CD14-positive monocyte (primary cell): ENCODE results near the gene PKNOX2. TPM values are rescaled to one million over a fixed set of nuclear protein-coding genes. Genes with fewer than 3 reads are reported as not detected.

Experiments
- DNase-seq, 3 donors: peaks; one replicate each; pipeline ENCODE4 v3.0.0-alpha.2; 2011 to 2022
- H2AFZ ChIP-seq: 2 replicates; pipeline ENCODE4 v1.6.0; 2012; ENCODE audit warnings: mild to moderate bottlenecking, low read depth, low read length, inconsistent platforms; ENCODE audit not compliant: insufficient read depth, poor library complexity, severe bottlenecking
- H3K27ac ChIP-seq, 2 donors: 1 replicate in 1 of 2; 2 replicates in 1 of 2; pipeline ENCODE4 v1.5.1; 2012 to 2013; ENCODE audit warnings: low read length in 2 of 2, control low read depth in 1 of 2, inconsistent platforms in 1 of 2, low read depth in 1 of 2, mild to moderate bottlenecking in 1 of 2
- H3K27me3 ChIP-seq, 2 donors: one replicate each; pipeline versions ENCODE4 v1.6.0 to v1.6.1; 2011 to 2013; ENCODE audit warnings: low read length in 2 of 2; ENCODE audit not compliant: control insufficient read depth in 2 of 2, insufficient read depth in 2 of 2
- H3K36me3 ChIP-seq, 2 donors: replicated peaks in 1 of 2; 1 replicate in 1 of 2; 2 replicates in 1 of 2; pipeline versions ENCODE4 v1.5.1 to v1.6.1; 2012 to 2013; ENCODE audit warnings: low read length in 2 of 2, control low read depth in 1 of 2, inconsistent platforms in 1 of 2, mild to moderate bottlenecking in 1 of 2; ENCODE audit not compliant: insufficient read depth in 2 of 2, control insufficient read depth in 1 of 2
- H3K4me1 ChIP-seq, 2 donors: 1 replicate in 1 of 2; 2 replicates in 1 of 2; pipeline versions ENCODE4 v1.5.1 to v1.6.1; 2012 to 2013; ENCODE audit warnings: low read length in 2 of 2, control low read depth in 1 of 2, inconsistent platforms in 1 of 2, mild to moderate bottlenecking in 1 of 2, moderate library complexity in 1 of 2; ENCODE audit not compliant: insufficient read depth in 2 of 2, control insufficient read depth in 1 of 2
- H3K4me2 ChIP-seq: replicated peaks from 2 replicates; pipeline ENCODE3; 2012; ENCODE audit warnings: low read length, moderate library complexity, mild to moderate bottlenecking; ENCODE audit not compliant: poor library complexity, severe bottlenecking; ENCODE audit errors: extremely low read depth
- H3K4me3 ChIP-seq, 3 experiments: fragments of 200-600 bp in 1 of 3; sonication (generic) in 1 of 3; replicated peaks in 1 of 3; 1 replicate in 2 of 3; 2 replicates in 1 of 3; pipeline ENCODE4 v1.5.1; 2011 to 2013; ENCODE audit warnings: low read length in 3 of 3, mild to moderate bottlenecking in 3 of 3, control low read depth in 2 of 3, low read depth in 2 of 3, inconsistent platforms in 1 of 3, moderate library complexity in 1 of 3
- H3K79me2 ChIP-seq: 2 replicates; pipeline ENCODE4 v1.6.0; 2012; ENCODE audit warnings: mild to moderate bottlenecking, control low read depth, inconsistent platforms, low read length, moderate library complexity; ENCODE audit not compliant: insufficient read depth
- H3K9ac ChIP-seq: 2 replicates; pipeline ENCODE4 v1.6.0; 2017; ENCODE audit warnings: low read length, mild to moderate bottlenecking; ENCODE audit not compliant: insufficient read depth, poor library complexity, severe bottlenecking
- H3K9me3 ChIP-seq, 2 donors: replicated peaks in 1 of 2; 1 replicate in 1 of 2; 2 replicates in 1 of 2; pipeline versions ENCODE4 v1.5.1 to v1.6.1; 2012 to 2013; ENCODE audit warnings: low read length in 2 of 2, control low read depth in 1 of 2; ENCODE audit not compliant: control insufficient read depth in 1 of 2, insufficient read depth in 1 of 2
- H4K20me1 ChIP-seq: 2 replicates; pipeline ENCODE4 v1.6.0; 2012; ENCODE audit warnings: mild to moderate bottlenecking, low read length, control low read depth, moderate library complexity; ENCODE audit not compliant: insufficient read depth
- H3K27ac Mint-ChIP-seq, 7 donors: one replicate each; pipeline ENCODE4 v1.8.0; 2020; ENCODE audit warnings: mild to moderate bottlenecking in 7 of 7, mixed read lengths in 7 of 7, moderate library complexity in 6 of 7, inconsistent platforms in 2 of 7
- H3K27me3 Mint-ChIP-seq, 3 donors: one replicate each; pipeline ENCODE4 v1.8.0; 2021 to 2022; ENCODE audit warnings: low read depth in 3 of 3, mild to moderate bottlenecking in 3 of 3, mixed read lengths in 3 of 3, moderate library complexity in 3 of 3, inconsistent platforms in 1 of 3
- H3K36me3 Mint-ChIP-seq, 2 donors: one replicate each; pipeline ENCODE4 v1.8.0; 2020; ENCODE audit warnings: mixed read lengths in 2 of 2, inconsistent platforms in 1 of 2, mild to moderate bottlenecking in 1 of 2
- H3K4me1 Mint-ChIP-seq: one replicate; pipeline ENCODE4 v1.8.0; 2020; ENCODE audit warnings: mild to moderate bottlenecking, mixed read lengths
- H3K4me3 Mint-ChIP-seq, 2 donors: one replicate each; pipeline ENCODE4 v1.8.0; 2020; ENCODE audit warnings: mild to moderate bottlenecking in 2 of 2, mixed read lengths in 2 of 2, moderate library complexity in 1 of 2
- H3K9me3 Mint-ChIP-seq, 7 donors: one replicate each; pipeline ENCODE4 v1.8.0; 2020 to 2022; ENCODE audit warnings: mixed read lengths in 7 of 7, mild to moderate bottlenecking in 6 of 7, moderate library complexity in 6 of 7, inconsistent platforms in 2 of 7
- WGBS: methylation state at CpG from one replicate; pipeline ENCODE4 v1.1.5; 2013; ENCODE audit warnings: missing lambda C conversion rate; ENCODE audit not compliant: insufficient coverage; 5-methylcytosine and 5-hydroxymethylcytosine counted together
- intact Hi-C, 2 donors: fragments of 100-400 bp; cut with micrococcal nuclease; formaldehyde crosslinking; loops; one replicate each; pipeline versions ENCODE4 v1.15.0 to v1.15.1; 2023
- polyA plus RNA-seq, 3 donors: library from polyadenylated mRNA; depleted of rRNA in 1 of 3; unstranded in 2 of 3; stranded (reverse) in 1 of 3; fragments of 300-500 nt in 2 of 3; fragments of >200 nt in 1 of 3; fragmentation: Illumina TruSeq in 2 of 3; gene quantifications; 1 replicate in 2 of 3; 2 replicates in 1 of 3; pipeline ENCODE4 v1.2.3, GENCODE V29; 2012 to 2021
- TF ChIP-seq, protein P1 (sequence below): fragments of 200-600 bp; IDR thresholded peaks from one replicate; pipeline ENCODE4 v1.8.0; 2022; ENCODE audit warnings: antibody characterized with exemption, mild to moderate bottlenecking

Gene PKNOX2
- polyA plus RNA-seq, 3 donors: not detected

DNA sequence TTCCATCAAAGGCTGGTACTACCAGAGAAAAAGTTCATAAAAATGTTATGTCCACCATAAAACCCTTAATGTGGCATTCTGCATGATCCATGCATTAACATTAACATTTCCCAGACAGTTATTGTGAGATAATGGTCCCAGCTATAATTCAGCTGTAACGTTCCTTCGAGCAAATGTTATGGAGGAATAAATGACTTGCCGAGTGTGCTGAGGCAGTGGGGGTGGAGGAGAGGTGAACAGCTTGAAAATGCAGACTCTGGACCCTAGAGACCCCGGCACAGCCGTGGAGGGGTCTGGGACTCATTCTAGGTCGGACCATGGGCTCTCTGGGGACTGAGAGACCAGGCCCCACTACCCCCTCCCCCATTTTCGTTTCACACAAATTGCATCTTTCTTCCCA lies 141.9 kb downstream of the PKNOX2 start:
- H3K27me3 Mint-ChIP-seq: peaks cover 3 to 7% (median 4%) of the 10 kb centered on the region in 3 donors
- H3K36me3 ChIP-seq: no peaks in the 10 kb centered on the region
- no peaks in the 10 kb centered on the region for H3K4me1 Mint-ChIP-seq

DNA sequence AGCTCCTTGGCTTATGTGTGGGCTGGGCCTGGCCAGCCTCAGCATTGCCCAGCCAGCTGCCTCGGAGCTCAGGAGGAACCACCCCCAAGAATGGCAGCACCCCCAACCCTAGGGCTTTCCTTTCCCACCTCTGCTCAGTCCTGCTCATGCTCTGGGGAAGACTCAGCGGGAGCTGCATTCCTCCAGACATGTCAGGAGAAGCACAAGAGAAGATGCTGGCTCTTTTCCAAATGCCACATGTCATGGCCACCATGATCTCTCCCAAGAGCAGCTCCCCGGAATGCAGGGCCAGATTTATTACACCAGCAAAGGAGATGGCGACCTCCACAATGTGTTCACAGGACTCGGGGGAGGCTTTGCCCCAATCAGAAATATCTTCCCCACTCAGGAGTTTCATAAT lies 143.7 kb downstream of the PKNOX2 start:
- Histone ChIP-seq H4K20me1 (no peaks in the 10 kb centered on the region), H2AFZ (no peak overlapping the region), H3K4me2 (no peak overlapping the region), H3K4me3 (no peak overlapping the region), H3K4me1 (no peaks in the 10 kb centered on the region), H3K27ac (no peak overlapping the region), H3K27me3 (no peaks in the 10 kb centered on the region), H3K9me3 (no peaks in the 10 kb centered on the region), H3K79me2 (no peaks in the 10 kb centered on the region), H3K9ac (no peak overlapping the region), H3K36me3 (no peaks in the 10 kb centered on the region)
- Mint-ChIP-seq H3K27me3 (peaks cover 0 to 7% (median 4%) of the 10 kb centered on the region in 3 donors), H3K36me3 (no peaks in the 10 kb centered on the region), H3K4me3 (no peak overlapping the region), H3K4me1 (no peaks in the 10 kb centered on the region), H3K9me3 (no peaks in the 10 kb centered on the region), H3K27ac (no peak overlapping the region)
- no peak for DNase-seq
- 100% methylated on average over 3 of the region's 5 CpGs for WGBS
- intact Hi-C loops: no loop called here
- TF ChIP-seq, protein P1, sequence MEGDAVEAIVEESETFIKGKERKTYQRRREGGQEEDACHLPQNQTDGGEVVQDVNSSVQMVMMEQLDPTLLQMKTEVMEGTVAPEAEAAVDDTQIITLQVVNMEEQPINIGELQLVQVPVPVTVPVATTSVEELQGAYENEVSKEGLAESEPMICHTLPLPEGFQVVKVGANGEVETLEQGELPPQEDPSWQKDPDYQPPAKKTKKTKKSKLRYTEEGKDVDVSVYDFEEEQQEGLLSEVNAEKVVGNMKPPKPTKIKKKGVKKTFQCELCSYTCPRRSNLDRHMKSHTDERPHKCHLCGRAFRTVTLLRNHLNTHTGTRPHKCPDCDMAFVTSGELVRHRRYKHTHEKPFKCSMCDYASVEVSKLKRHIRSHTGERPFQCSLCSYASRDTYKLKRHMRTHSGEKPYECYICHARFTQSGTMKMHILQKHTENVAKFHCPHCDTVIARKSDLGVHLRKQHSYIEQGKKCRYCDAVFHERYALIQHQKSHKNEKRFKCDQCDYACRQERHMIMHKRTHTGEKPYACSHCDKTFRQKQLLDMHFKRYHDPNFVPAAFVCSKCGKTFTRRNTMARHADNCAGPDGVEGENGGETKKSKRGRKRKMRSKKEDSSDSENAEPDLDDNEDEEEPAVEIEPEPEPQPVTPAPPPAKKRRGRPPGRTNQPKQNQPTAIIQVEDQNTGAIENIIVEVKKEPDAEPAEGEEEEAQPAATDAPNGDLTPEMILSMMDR: no peak

More for the DNA sequence above, 141.9 kb downstream of the PKNOX2 start:
- no peak overlapping the region for H3K9ac ChIP-seq
- no peak overlapping the region for H3K27ac ChIP-seq
- H3K4me3 ChIP-seq: no peak overlapping the region
- no peaks in the 10 kb centered on the region for H3K9me3 ChIP-seq
- no peak overlapping the region for H2AFZ ChIP-seq
- WGBS: no CpG with 5 or more reads among the region's 7 CpGs
- no peaks in the 10 kb centered on the region for H4K20me1 ChIP-seq
- no peaks in the 10 kb centered on the region for H3K36me3 Mint-ChIP-seq
- H3K27ac Mint-ChIP-seq: no peak overlapping the region
- no peak overlapping the region for H3K4me3 Mint-ChIP-seq
- TF ChIP-seq, protein P1: no peak
- intact Hi-C loops: no loop called here
- H3K9me3 Mint-ChIP-seq: no peaks in the 10 kb centered on the region
- no peaks in the 10 kb centered on the region for H3K79me2 ChIP-seq
- no peaks in the 10 kb centered on the region for H3K27me3 ChIP-seq
- H3K4me1 ChIP-seq: no peaks in the 10 kb centered on the region
- DNase-seq: no peak
- no peak overlapping the region for H3K4me2 ChIP-seq
